Loucy (cell line): ENCODE measurements around the gene HCST.
A peak's percentile ranks its signal among the peaks of the same experiment; 100 is the strongest.

ENCODE experiments used
- CTCF ChIP-seq: fragments of 200-600 bp; sonication (generic); conservative IDR thresholded peaks from 2 replicates; pipeline ENCODE4 v1.5.1; 2014; ENCODE audit warnings: mild to moderate bottlenecking, antibody characterized with exemption, low read length
- EZH2phosphoT487 ChIP-seq: fragments of 200-600 bp; IDR thresholded peaks from 2 replicates; pipeline ENCODE4 v1.6.1; 2018; ENCODE audit warnings: antibody characterized with exemption, mild to moderate bottlenecking, moderate library complexity, borderline replicate concordance

- TF ChIP-seq CTCF (peak; percentile 48), EZH2phosphoT487 (no peak)
Observed at GRCh38 chr19:35911173-35911572, 8.8 kb downstream of the HCST start.
